Smooth muscle cell (in vitro differentiated cells): ENCODE data around the gene TAS2R31. TPM values are rescaled to one million over a fixed set of nuclear protein-coding genes. Genes with fewer than 3 reads are reported as not detected.

ENCODE experiments used
- DNase-seq: peaks from one replicate; lab custom pipeline; 2025; ENCODE audit not compliant: unreplicated experiment; lab: John Stamatoyannopoulos, UW
- H2AFZ ChIP-seq: fragments of 200-600 bp; sonication (generic); 2 replicates; pipeline ENCODE4 v1.6.0; 2016; ENCODE audit warnings: antibody characterized with exemption, low read depth, mild to moderate bottlenecking
- H3F3A ChIP-seq: fragments of 200-600 bp; sonication (generic); 2 replicates; pipeline ENCODE4 v1.6.0; 2017; ENCODE audit warnings: antibody characterized with exemption, low read depth
- H3K27ac ChIP-seq: fragments of 200-600 bp; sonication (generic); 2 replicates; pipeline ENCODE4 v1.5.1; 2016; ENCODE audit warnings: low read depth, mild to moderate bottlenecking
- H3K27me3 ChIP-seq: fragments of 200-600 bp; sonication (generic); 2 replicates; pipeline ENCODE4 v1.6.1; 2016; ENCODE audit warnings: low read depth, mild to moderate bottlenecking
- H3K36me3 ChIP-seq: fragments of 200-600 bp; sonication (generic); 2 replicates; pipeline ENCODE4 v1.5.1; 2016; ENCODE audit warnings: low read depth
- H3K4me1 ChIP-seq: fragments of 200-600 bp; sonication (generic); 2 replicates; pipeline ENCODE4 v1.5.1; 2016; ENCODE audit warnings: low read depth
- H3K4me2 ChIP-seq: fragments of 200-600 bp; sonication (generic); 2 replicates; pipeline ENCODE4 v1.6.0; 2016; ENCODE audit warnings: mild to moderate bottlenecking
- H3K4me3 ChIP-seq: fragments of 200-600 bp; sonication (generic); 2 replicates; pipeline ENCODE4 v1.5.1; 2016; ENCODE audit warnings: mild to moderate bottlenecking
- H3K79me2 ChIP-seq: fragments of 200-600 bp; sonication (generic); 2 replicates; pipeline ENCODE4 v1.6.0; 2016; ENCODE audit warnings: low read depth, mild to moderate bottlenecking
- H3K9ac ChIP-seq: fragments of 200-600 bp; sonication (generic); 2 replicates; pipeline ENCODE4 v1.6.0; 2016; ENCODE audit warnings: low read depth
- H3K9me3 ChIP-seq: fragments of 200-600 bp; sonication (generic); replicated peaks from 2 replicates; pipeline ENCODE4 v1.5.1; 2016; ENCODE audit warnings: low read depth
- H4K20me1 ChIP-seq: fragments of 200-600 bp; sonication (generic); 2 replicates; pipeline ENCODE4 v1.6.0; 2016; ENCODE audit warnings: low read depth
- CTCF ChIP-seq: fragments of 200-600 bp; sonication (generic); IDR thresholded peaks from 2 replicates; pipeline ENCODE4 v1.5.1; 2017; ENCODE audit warnings: borderline replicate concordance, mild to moderate bottlenecking, antibody characterized with exemption; ENCODE audit not compliant: insufficient read depth, poor library complexity, severe bottlenecking
- WGBS: methylation state at CpG from one replicate; pipeline ENCODE4 v1.1.7; 2016; ENCODE audit warnings: low lambda C conversion rate; 5-methylcytosine and 5-hydroxymethylcytosine counted together
- polyA plus RNA-seq: library from polyadenylated mRNA; unstranded; fragments of >200 nt; fragmentation: Nextera tagmentation; extraction: Ambion mirVana; gene quantifications from 2 replicates; pipeline ENCODE4 v1.2.1, GENCODE V29; 2016
- total RNA-seq: library from RNA; depleted of rRNA; stranded (reverse); fragments of >200 nt; gene quantifications from 2 replicates; pipeline ENCODE4 v1.2.3, GENCODE V29; 2014

TAS2R31 gene
- 4.1 and 5.7 TPM in 2 replicates for total RNA-seq
- not detected in 2 replicates for polyA plus RNA-seq

- Histone ChIP-seq H3K79me2 (no peaks in the 10 kb centered on the region), H3K4me1 (no peaks in the 10 kb centered on the region), H3K9ac (no peak within 1 kb of the TSS), H4K20me1 (no peaks in the 10 kb centered on the region), H3K27ac (no peak within 1 kb of the TSS), H3F3A (no peaks in the 10 kb centered on the region), H2AFZ (no peak within 1 kb of the TSS), H3K4me3 (no peak within 1 kb of the TSS), H3K9me3 (no peaks in the 10 kb centered on the region), H3K4me2 (no peak within 1 kb of the TSS), H3K36me3 (peaks cover 3% of the 10 kb centered on the region), H3K27me3 (no peaks in the 10 kb centered on the region)
- 96% methylated on average over 6 of the region's 6 CpGs for WGBS
- DNase-seq, result no peak
- TF ChIP-seq CTCF, result no peak
These were observed at the start of gene TAS2R31 for GRCh38 chr12:11031307-11031706. Gene TAS2R31 (minus strand): TSS chr12:11031407. CDS start chr12:11031335, 72 bp downstream.

GRCh38 chr12:11078246-11078645, 47.0 kb upstream of the TAS2R31 start:
- WGBS, result 94% methylated on average over 1 of the region's 1 CpG

GRCh38 chr12:11075642-11076041, 44.4 kb upstream of the TAS2R31 start:
- no peak overlapping the region for H3K4me3 ChIP-seq
- DNase-seq, result no peak
- 80% methylated on average over 3 of the region's 3 CpGs for WGBS
- no peaks in the 10 kb centered on the region for H3K79me2 ChIP-seq
- H4K20me1 ChIP-seq, result no peaks in the 10 kb centered on the region
- H3K36me3 ChIP-seq, result no peaks in the 10 kb centered on the region
- H3K27me3 ChIP-seq, result no peaks in the 10 kb centered on the region
- H3K4me1 ChIP-seq, result no peaks in the 10 kb centered on the region
- TF ChIP-seq CTCF, result no peak
- no peak overlapping the region for H3K27ac ChIP-seq
- H3F3A ChIP-seq, result no peaks in the 10 kb centered on the region
- H3K9ac ChIP-seq, result no peak overlapping the region
- no peaks in the 10 kb centered on the region for H3K9me3 ChIP-seq
- H3K4me2 ChIP-seq, result no peak overlapping the region
- no peak overlapping the region for H2AFZ ChIP-seq

More at GRCh38 chr12:11078246-11078645, 47.0 kb upstream of the TAS2R31 start:
- Histone ChIP-seq H2AFZ (no peak overlapping the region), H4K20me1 (no peaks in the 10 kb centered on the region), H3K4me2 (no peak overlapping the region), H3K27me3 (no peaks in the 10 kb centered on the region), H3K9ac (no peak overlapping the region), H3K27ac (no peak overlapping the region), H3K4me3 (no peak overlapping the region), H3F3A (no peaks in the 10 kb centered on the region), H3K4me1 (no peaks in the 10 kb centered on the region), H3K36me3 (no peaks in the 10 kb centered on the region), H3K79me2 (no peaks in the 10 kb centered on the region), H3K9me3 (no peaks in the 10 kb centered on the region)
- TF ChIP-seq CTCF, result no peak
- no peak for DNase-seq

- WGBS, result 36% methylated on average over 4 of the region's 4 CpGs
- H3K4me3 ChIP-seq, result no peak overlapping the region
- H4K20me1 ChIP-seq, result no peaks in the 10 kb centered on the region
- H3K27me3 ChIP-seq, result no peaks in the 10 kb centered on the region
- no peaks in the 10 kb centered on the region for H3K4me1 ChIP-seq
- H3K27ac ChIP-seq, result no peak overlapping the region
- H3K79me2 ChIP-seq, result no peaks in the 10 kb centered on the region
- H3K4me2 ChIP-seq, result no peak overlapping the region
- no peak overlapping the region for H2AFZ ChIP-seq
- DNase-seq, result no peak
- no peaks in the 10 kb centered on the region for H3K36me3 ChIP-seq
- no peaks in the 10 kb centered on the region for H3K9me3 ChIP-seq
- H3K9ac ChIP-seq, result no peak overlapping the region
- no peaks in the 10 kb centered on the region for H3F3A ChIP-seq
- TF ChIP-seq CTCF, result no peak
These were observed 40.2 kb upstream of the TAS2R31 start for GRCh38 chr12:11071414-11071813.
